H9 (cell line): ENCODE measurements around the gene GPRIN1. TPM values are rescaled to one million over a fixed set of nuclear protein-coding genes. Genes with fewer than 3 reads are reported as not detected.
"Not testable (repeated sequence)": the region's sequence is repeated elsewhere in the genome, so short reads cannot be mapped to it uniquely, and the experiment has no call there.

Experiments
- DNase-seq: peaks from one replicate; pipeline ENCODE4 v3.0.0-alpha.2; 2017
- H2AFZ ChIP-seq: one replicate; pipeline ENCODE4 v1.6.1; 2013; ENCODE audit warnings: mild to moderate bottlenecking, low read length, control low read depth, moderate library complexity
- H2AK5ac ChIP-seq: 2 replicates; pipeline ENCODE4 v1.6.1; 2013; ENCODE audit warnings: low read length, control low read depth, mixed read lengths; ENCODE audit not compliant: insufficient read length
- H2BK120ac ChIP-seq: one replicate; pipeline ENCODE4 v1.6.1; 2013; ENCODE audit warnings: low read depth, mild to moderate bottlenecking, low read length, control low read depth, inconsistent platforms; ENCODE audit not compliant: poor library complexity, severe bottlenecking
- H2BK12ac ChIP-seq: 2 replicates; pipeline ENCODE4 v1.6.1; 2013; ENCODE audit warnings: low read length, control low read depth, mixed read lengths, low read depth; ENCODE audit not compliant: insufficient read length
- H2BK15ac ChIP-seq: 2 replicates; pipeline ENCODE4 v1.6.1; 2013; ENCODE audit warnings: low read depth, low read length, control low read depth
- H2BK20ac ChIP-seq: one replicate; pipeline ENCODE4 v1.6.1; 2013; ENCODE audit warnings: low read depth, mild to moderate bottlenecking, low read length, control low read depth, inconsistent platforms; ENCODE audit not compliant: poor library complexity, severe bottlenecking
- H2BK5ac ChIP-seq: 2 replicates; pipeline ENCODE4 v1.6.1; 2013; ENCODE audit warnings: low read length, control low read depth, mixed read lengths; ENCODE audit not compliant: insufficient read length
- H3K14ac ChIP-seq: 2 replicates; pipeline ENCODE4 v1.6.1; 2013; ENCODE audit warnings: low read length, control low read depth; ENCODE audit not compliant: insufficient read depth
- H3K18ac ChIP-seq: 2 replicates; pipeline ENCODE4 v1.6.1; 2013; ENCODE audit warnings: low read depth, mild to moderate bottlenecking, mixed read lengths, low read length, control low read depth; ENCODE audit not compliant: insufficient read length
- H3K23ac ChIP-seq: 2 replicates; pipeline ENCODE4 v1.6.1; 2013; ENCODE audit warnings: low read length, control low read depth, mixed read lengths, low read depth; ENCODE audit not compliant: insufficient read length
- H3K23me2 ChIP-seq: 2 replicates; pipeline ENCODE4 v1.6.1; 2013; ENCODE audit warnings: low read depth, mild to moderate bottlenecking, mixed read lengths, low read length, control low read depth; ENCODE audit not compliant: insufficient read length, poor library complexity, severe bottlenecking
- H3K27ac ChIP-seq: 2 replicates; pipeline ENCODE4 v1.5.1; 2013; ENCODE audit warnings: low read length, control low read depth, mixed read lengths, low read depth; ENCODE audit not compliant: insufficient read length
- H3K27me3 ChIP-seq: 2 replicates; pipeline ENCODE4 v1.6.1; 2013; ENCODE audit warnings: low read length, control low read depth, inconsistent platforms; ENCODE audit not compliant: insufficient read depth
- H3K4ac ChIP-seq: 2 replicates; pipeline ENCODE4 v1.6.1; 2013; ENCODE audit warnings: low read depth, mild to moderate bottlenecking, control low read depth, inconsistent platforms, low read length, moderate library complexity
- H3K4me1 ChIP-seq: 2 replicates; pipeline ENCODE4 v1.6.1; 2013; ENCODE audit warnings: low read length, control low read depth, inconsistent platforms; ENCODE audit not compliant: insufficient read depth
- H3K4me2 ChIP-seq: 2 replicates; pipeline ENCODE4 v1.6.1; 2013; ENCODE audit warnings: low read length, control low read depth, mixed read lengths; ENCODE audit not compliant: insufficient read length, insufficient read depth
- H3K56ac ChIP-seq: 2 replicates; pipeline ENCODE4 v1.6.1; 2013; ENCODE audit warnings: low read depth, mild to moderate bottlenecking, mixed read lengths, low read length, control low read depth; ENCODE audit not compliant: insufficient read length
- H3K79me1 ChIP-seq: 2 replicates; pipeline ENCODE4 v1.6.1; 2013; ENCODE audit warnings: low read depth, mild to moderate bottlenecking, moderate library complexity, low read length, control low read depth, inconsistent platforms; ENCODE audit not compliant: insufficient read depth, poor library complexity, severe bottlenecking
- H3K79me2 ChIP-seq: 2 replicates; pipeline ENCODE4 v1.6.1; 2013; ENCODE audit warnings: low read length, control low read depth, inconsistent platforms; ENCODE audit not compliant: insufficient read depth
- H3K9ac ChIP-seq: 2 replicates; pipeline ENCODE4 v1.6.1; 2013; ENCODE audit warnings: low read length, control low read depth, mixed read lengths; ENCODE audit not compliant: insufficient read length; ENCODE audit errors: extremely low read depth
- H3K9me3 ChIP-seq: one replicate; pipeline ENCODE4 v1.6.1; 2013; ENCODE audit warnings: low read depth, low read length, inconsistent platforms; ENCODE audit not compliant: control insufficient read depth
- H3T11ph ChIP-seq: one replicate; pipeline ENCODE4 v1.6.1; 2013; ENCODE audit warnings: mild to moderate bottlenecking, low read length, control low read depth, inconsistent platforms
- H4K20me1 ChIP-seq: one replicate; pipeline ENCODE4 v1.6.1; 2013; ENCODE audit not compliant: control insufficient read depth, insufficient read length, insufficient read depth
- H4K5ac ChIP-seq: 2 replicates; pipeline ENCODE4 v1.6.1; 2013; ENCODE audit warnings: low read depth, mild to moderate bottlenecking, mixed read lengths, low read length, control low read depth; ENCODE audit not compliant: insufficient read length
- H4K8ac ChIP-seq: replicated peaks from 2 replicates; pipeline ENCODE4 v1.6.1; 2013; ENCODE audit warnings: low read length, control low read depth, mixed read lengths, low read depth; ENCODE audit not compliant: insufficient read length
- H4K91ac ChIP-seq: 2 replicates; pipeline ENCODE4 v1.6.1; 2013; ENCODE audit warnings: low read depth, mild to moderate bottlenecking, moderate library complexity, mixed read lengths, low read length, control low read depth; ENCODE audit not compliant: insufficient read length
- H3K27ac Mint-ChIP-seq, 3 experiments: 2 replicates in 2 of 3; 3 replicates in 1 of 3; pipeline ENCODE4 v1.8.0; 2020 to 2021; ENCODE audit warnings: mixed read lengths in 3 of 3, mild to moderate bottlenecking in 1 of 3, moderate library complexity in 1 of 3
- H3K27me3 Mint-ChIP-seq: 2 replicates; pipeline ENCODE4 v1.8.0; 2021; ENCODE audit warnings: low read depth, mild to moderate bottlenecking, moderate library complexity, mixed read lengths
- H3K36me3 Mint-ChIP-seq, 3 experiments: 2 replicates in 2 of 3; 3 replicates in 1 of 3; pipeline ENCODE4 v1.8.0; 2020 to 2021; ENCODE audit warnings: low read depth in 3 of 3, mixed read lengths in 3 of 3; ENCODE audit not compliant: insufficient read depth in 1 of 3
- H3K4me1 Mint-ChIP-seq, 2 experiments: 2 replicates each; pipeline ENCODE4 v1.8.0; 2020; ENCODE audit warnings: mixed read lengths in 2 of 2
- H3K4me3 Mint-ChIP-seq, 2 experiments: 2 replicates in 1 of 2; 3 replicates in 1 of 2; pipeline ENCODE4 v1.8.0; 2020 to 2021; ENCODE audit warnings: mild to moderate bottlenecking in 2 of 2, mixed read lengths in 2 of 2, moderate library complexity in 1 of 2
- H3K9me3 Mint-ChIP-seq, 2 experiments: 2 replicates in 1 of 2; 3 replicates in 1 of 2; pipeline ENCODE4 v1.8.0; 2020; ENCODE audit warnings: mild to moderate bottlenecking in 2 of 2, mixed read lengths in 2 of 2, moderate library complexity in 1 of 2
- CTCF ChIP-seq: fragments of 200-600 bp; sonication (generic); conservative IDR thresholded peaks from 3 replicates; pipeline ENCODE4 v1.8.0; 2021; ENCODE audit warnings: antibody characterized with exemption, mild to moderate bottlenecking
- WGBS: extraction: QIAGEN DNeasy Blood & Tissue Kit; methylation state at CpG from one replicate; pipeline ENCODE4 v1.1.7; 2013; ENCODE audit warnings: missing lambda C conversion rate, low lambda C conversion rate, mixed read lengths; ENCODE audit not compliant: insufficient read length; ENCODE audit errors: extremely low coverage; 5-methylcytosine and 5-hydroxymethylcytosine counted together
- total RNA-seq: library from RNA; stranded (reverse); gene quantifications from 2 replicates; pipeline ENCODE4 v1.2.1, GENCODE V29; 2021

GPRIN1 gene
- total RNA-seq, 1 experiment from 2014 or later = 10.8 TPM

GRCh38 chr5:176552332-176552869, 57.6 kb downstream of the GPRIN1 start:
- Mint-ChIP-seq H3K4me1 (peaks cover 15 to 20% of the 10 kb centered on the region in 2 experiments), H3K36me3 (no peaks in the 10 kb centered on the region), H3K27ac (peak overlapping the region in 1 of 3 experiments; percentile 1; a peak in 1 of 7 replicates), H3K9me3 (no peaks in the 10 kb centered on the region), H3K27me3 (peaks cover 15% of the 10 kb centered on the region), H3K4me3 (no peak overlapping the region)
- no peak overlapping the region for H4K5ac ChIP-seq
- no peak overlapping the region for H2BK5ac ChIP-seq
- no peaks in the 10 kb centered on the region for H3K79me1 ChIP-seq
- no peak overlapping the region for H2AK5ac ChIP-seq
- no peaks in the 10 kb centered on the region for H3K23me2 ChIP-seq
- H3K4me2 ChIP-seq = no peak overlapping the region
- H2BK120ac ChIP-seq = no peak overlapping the region
- no peak overlapping the region for H3K4ac ChIP-seq
- H3K27ac ChIP-seq = no peak overlapping the region
- no peaks in the 10 kb centered on the region for H3K79me2 ChIP-seq
- no peak overlapping the region for H4K8ac ChIP-seq
- H3K56ac ChIP-seq = no peak overlapping the region
- no peaks in the 10 kb centered on the region for H4K20me1 ChIP-seq
- no peak for TF ChIP-seq CTCF
- no peak overlapping the region for H3T11ph ChIP-seq
- H2BK12ac ChIP-seq = no peak overlapping the region
- no CpG with 5 or more reads among the region's 11 CpGs for WGBS
- no peak overlapping the region for H2BK15ac ChIP-seq
- no peak overlapping the region for H3K18ac ChIP-seq
- H3K14ac ChIP-seq = no peak overlapping the region
- no peaks in the 10 kb centered on the region for H3K4me1 ChIP-seq
- no peak overlapping the region for H3K9ac ChIP-seq
- no peak overlapping the region for H4K91ac ChIP-seq
- no peaks in the 10 kb centered on the region for H3K9me3 ChIP-seq
- H3K27me3 ChIP-seq = no peaks in the 10 kb centered on the region
- no peak overlapping the region for H3K23ac ChIP-seq
- no peak overlapping the region for H2AFZ ChIP-seq
- DNase-seq = no peak
- no peak overlapping the region for H2BK20ac ChIP-seq

- not testable (repeated sequence) for H2BK5ac ChIP-seq, H3K27ac ChIP-seq, H4K5ac ChIP-seq, H3K36me3 Mint-ChIP-seq, H4K20me1 ChIP-seq, H2BK20ac ChIP-seq, H3K4me2 ChIP-seq, DNase-seq, H3K79me2 ChIP-seq, H2BK15ac ChIP-seq, H3K27ac Mint-ChIP-seq, H3K4me1 ChIP-seq, H3K9ac ChIP-seq, H3K9me3 Mint-ChIP-seq, H3T11ph ChIP-seq, H2BK12ac ChIP-seq, H3K4ac ChIP-seq, H3K27me3 ChIP-seq, H3K9me3 ChIP-seq, H3K79me1 ChIP-seq, H3K56ac ChIP-seq, H3K18ac ChIP-seq, H2AFZ ChIP-seq, H3K4me3 Mint-ChIP-seq, H2BK120ac ChIP-seq, H3K23me2 ChIP-seq, H4K8ac ChIP-seq, H3K14ac ChIP-seq, H4K91ac ChIP-seq, H2AK5ac ChIP-seq, H3K23ac ChIP-seq
- H3K27me3 Mint-ChIP-seq = peaks cover 15% of the 10 kb centered on the region
- no CpG with 5 or more reads among the region's 11 CpGs for WGBS
- H3K4me1 Mint-ChIP-seq = peaks cover 15 to 20% of the 10 kb centered on the region in 2 experiments
Measured at GRCh38 chr5:176550937-176551336, 59.0 kb downstream of the GPRIN1 start.
